NCI-H2227 treated with DMSO at 0.1 percent for 48 hours (cell line): Measurements from ENCODE around the gene MED15.
A peak's percentile ranks its signal among the peaks of the same experiment; 100 is the strongest.
"Not testable (repeated sequence)": the region's sequence is repeated elsewhere in the genome, so short reads cannot be mapped to it uniquely, and the experiment has no call there.

Experiments
- DNase-seq: peaks from one replicate; lab custom pipeline; 2025; lab: John Stamatoyannopoulos, UW

Gene MED15

DNA sequence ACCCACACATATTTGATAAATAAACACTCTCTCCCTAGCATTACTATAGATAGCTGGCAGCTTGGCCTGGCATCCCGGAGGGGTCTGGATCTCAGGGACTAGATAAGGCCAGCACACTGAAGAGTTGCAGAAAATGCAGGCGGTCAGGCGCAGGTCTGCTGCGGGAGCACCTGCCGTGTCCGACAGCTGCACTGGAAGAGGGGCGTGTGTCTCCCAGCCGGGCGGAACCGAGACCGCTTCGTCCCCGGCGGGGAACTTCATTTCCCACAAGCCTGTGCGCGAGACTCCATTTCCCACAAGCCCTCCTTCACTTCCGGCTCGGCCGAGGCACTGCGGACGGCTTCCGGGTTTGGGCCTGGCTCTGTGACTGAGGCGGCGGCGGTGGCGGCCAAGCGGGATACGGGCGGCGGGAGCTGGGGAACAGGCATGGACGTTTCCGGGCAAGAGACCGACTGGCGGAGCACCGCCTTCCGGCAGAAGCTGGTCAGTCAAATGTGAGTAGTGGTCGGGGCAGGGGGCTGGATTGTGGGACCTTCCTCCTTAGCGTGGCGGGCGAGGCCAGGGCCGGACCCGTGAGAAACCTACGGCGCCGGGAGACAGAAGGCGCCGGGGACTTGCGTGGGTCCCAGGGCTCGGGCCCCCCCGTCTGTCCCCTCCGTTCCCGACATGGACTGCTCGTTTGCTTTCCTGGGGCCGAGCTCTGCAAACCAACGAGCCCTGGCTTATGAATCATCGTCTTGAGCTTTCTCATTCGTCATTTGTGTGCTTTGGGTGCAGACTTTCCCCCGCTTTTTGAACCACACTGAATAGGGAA, at the start of gene MED15:
Gene MED15 (plus strand): TSS at position 358 of the 814 bp plus-strand sequence. CDS start 69 bp downstream, at position 427.
- peak; percentile 88 for DNase-seq

DNA sequence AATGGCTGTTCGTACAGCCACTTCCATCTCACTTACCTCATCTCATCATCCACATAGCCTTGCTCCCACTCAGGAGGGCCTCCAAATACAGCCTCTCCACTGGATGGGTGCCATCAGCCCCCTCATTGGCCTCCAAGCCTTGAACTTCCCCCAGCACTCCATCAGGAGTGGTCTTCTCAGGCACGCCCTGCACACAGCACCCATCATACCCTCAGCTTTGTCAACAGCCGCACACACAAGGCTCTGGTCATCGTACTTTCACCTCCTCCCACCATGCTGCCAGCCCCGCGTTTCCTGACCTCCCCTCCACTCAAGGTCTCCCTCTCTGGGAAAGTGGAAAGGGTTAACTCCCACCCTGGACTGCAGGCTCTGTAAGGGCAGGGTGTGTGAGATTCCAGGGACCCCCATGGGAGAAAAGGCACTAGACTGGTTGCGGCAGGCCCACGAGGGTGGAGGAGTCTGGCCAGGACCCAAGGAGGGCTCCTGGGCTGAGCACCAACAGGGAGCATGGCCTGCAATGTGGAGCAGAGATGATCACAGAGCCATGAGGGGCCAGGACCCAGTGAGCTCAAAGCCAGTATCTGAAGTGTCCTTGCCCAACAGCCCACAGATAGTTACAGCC, 48.8 kb upstream of the MED15 start:
- no peak for DNase-seq

GRCh38 chr22:20459152-20459542, 48.3 kb upstream of the MED15 start:
- DNase-seq: no peak

GRCh38 chr22:20459862-20460261, 47.5 kb upstream of the MED15 start:
- DNase-seq: no peak

DNA sequence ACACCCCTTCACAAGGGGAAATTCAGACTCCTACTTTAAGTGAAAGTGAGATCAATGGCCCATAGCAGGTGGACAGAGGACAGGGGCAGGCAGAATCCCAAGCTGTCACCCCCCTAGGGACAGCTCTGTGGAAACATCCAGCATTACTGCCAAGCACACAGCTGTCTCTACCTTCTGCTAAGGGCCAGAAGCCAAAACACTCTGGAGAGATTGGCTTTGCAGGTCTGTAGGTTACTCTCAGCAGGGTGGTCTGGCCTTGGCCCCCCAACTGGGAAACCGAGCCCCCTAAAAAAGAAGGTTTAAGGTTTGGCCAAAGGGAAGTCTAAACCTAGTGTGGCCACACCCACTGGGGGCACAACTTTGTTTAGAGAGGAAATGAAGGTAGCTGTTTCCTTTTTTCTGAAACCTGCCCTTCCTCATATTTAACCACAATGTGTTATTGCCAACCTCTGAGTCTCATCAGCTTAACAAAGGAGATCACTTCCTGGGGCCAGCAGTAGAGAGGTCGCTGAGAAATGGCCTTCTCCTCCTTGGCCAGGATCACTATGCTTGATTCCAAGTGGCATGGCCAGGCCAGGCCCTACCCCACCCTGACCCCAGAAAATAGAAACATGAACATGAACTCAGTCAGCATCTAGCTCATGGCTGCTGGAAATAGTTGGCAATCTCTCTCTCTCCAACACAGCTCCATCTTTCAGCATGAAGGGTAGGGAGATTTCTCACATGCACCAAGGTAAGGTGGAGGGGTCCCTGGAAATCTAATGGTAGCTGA, 43.9 kb upstream of the MED15 start:
- DNase-seq: no peak

GRCh38 chr22:20464096-20464614, 43.3 kb upstream of the MED15 start:
- no peak for DNase-seq

DNA sequence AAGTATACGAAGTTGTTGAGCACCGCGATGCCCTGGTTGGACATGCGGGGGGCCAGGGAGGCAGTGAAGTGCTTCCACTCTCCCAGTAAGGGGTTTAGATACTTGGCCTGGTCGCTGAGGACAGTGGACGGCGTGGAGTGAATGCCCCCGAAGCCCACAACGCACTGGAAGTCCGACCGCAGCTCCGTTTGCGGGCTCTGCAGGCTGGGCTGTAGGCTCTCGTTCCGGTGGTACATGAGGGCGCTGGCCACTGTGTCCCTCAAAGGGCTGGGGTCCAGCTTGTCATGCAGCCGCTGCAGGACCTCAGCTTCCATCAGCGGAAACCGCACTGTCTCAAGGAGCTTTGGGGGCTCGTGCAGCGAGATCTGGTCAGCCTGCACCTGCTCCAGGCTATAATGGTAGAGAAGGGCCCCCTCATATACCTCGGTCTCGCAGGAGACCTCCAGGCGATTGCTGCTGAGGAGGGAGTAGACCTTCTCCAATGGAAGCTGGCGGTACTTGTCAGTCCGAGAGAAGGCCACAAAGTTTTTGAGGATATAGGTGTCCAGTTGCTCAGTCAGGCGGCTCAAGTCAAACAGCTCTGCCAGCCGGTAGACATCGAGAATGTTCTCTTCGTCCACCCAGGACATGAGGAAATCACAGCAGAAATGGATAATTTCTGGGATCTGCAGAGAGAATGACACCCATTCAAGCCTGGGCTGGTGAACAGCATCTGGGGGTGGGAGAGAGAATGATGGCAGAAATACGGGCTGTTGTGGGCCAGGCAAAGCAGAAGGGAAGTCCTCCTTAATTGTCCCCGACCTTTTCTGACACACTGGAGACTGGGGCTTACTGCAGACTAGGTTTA, 42.3 kb upstream of the MED15 start:
- no peak for DNase-seq

GRCh38 chr22:20465759-20466077, 41.7 kb upstream of the MED15 start:
- DNase-seq: no peak

DNA sequence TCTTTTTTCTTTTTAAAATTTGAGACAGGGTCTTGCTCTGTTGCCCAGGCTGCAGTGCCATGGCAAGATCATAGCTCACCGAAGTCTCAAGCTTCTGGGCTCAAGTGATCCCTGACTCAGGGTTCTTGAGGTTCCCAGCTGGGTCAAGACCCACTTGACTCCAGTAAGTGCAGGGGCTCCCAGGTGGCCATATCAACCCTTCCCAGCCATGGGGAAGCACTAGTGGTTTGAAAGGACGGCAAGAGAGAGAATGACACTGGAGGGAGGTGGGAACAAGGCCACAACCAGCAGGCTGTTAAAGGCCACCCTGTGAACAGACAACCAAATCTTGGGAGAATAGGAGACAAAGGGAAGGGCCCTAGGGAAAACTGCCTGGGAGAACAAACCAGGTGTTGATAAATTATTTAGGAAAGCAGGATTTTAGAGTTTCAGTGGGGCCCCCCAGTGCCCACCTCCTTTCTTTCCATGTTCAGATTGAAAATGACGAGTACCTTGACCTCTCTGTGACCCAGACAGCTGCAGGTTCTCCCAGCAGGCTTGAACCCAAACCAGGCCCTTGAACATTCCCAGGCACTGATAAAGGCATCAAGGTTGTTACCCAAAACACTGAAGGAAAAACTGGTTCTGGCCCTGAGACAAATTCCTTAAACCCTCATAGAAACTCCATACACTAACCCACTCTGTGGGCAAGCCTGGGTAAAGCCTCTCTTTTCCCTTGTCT, 40.6 kb upstream of the MED15 start:
- DNase-seq: no peak

GRCh38 chr22:20469110-20469868, 38.1 kb upstream of the MED15 start:
- DNase-seq: no peak

GRCh38 chr22:20470525-20470924, 36.9 kb upstream of the MED15 start:
- DNase-seq: not testable (repeated sequence)

DNA sequence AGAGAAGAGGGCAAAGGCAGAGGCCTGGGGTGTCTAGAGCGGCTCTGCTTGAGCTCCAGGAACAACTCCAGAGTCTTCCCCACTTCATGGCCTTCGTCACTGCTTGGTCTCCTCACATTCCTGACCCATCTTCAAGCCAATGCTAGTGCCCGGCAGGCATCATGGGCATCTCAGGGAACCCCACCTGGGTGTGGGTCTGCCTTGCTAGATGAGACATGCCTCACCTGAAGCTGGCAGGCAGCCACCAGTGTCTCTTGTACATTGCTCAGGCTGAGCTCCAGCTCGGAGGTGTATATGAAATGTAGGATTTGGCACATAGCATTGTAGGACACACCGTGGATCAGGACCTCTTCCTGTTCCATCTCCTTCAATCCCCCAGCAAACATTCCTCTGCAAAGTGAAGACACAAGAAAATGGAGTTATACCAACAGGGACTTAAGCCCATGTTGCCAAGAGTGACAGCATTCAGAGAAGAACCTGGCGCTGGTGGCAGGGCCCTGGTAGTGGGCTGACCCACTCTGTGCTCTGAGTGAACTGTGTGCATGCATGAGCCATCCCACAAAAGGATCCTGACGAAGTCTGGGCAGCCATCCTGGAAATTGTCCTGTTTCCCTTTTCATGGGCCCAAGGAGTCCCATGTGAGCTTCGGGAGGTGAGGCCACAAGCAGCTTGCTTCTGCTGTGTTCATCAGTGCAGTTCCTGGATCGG, 36.1 kb upstream of the MED15 start:
- no peak for DNase-seq

DNA sequence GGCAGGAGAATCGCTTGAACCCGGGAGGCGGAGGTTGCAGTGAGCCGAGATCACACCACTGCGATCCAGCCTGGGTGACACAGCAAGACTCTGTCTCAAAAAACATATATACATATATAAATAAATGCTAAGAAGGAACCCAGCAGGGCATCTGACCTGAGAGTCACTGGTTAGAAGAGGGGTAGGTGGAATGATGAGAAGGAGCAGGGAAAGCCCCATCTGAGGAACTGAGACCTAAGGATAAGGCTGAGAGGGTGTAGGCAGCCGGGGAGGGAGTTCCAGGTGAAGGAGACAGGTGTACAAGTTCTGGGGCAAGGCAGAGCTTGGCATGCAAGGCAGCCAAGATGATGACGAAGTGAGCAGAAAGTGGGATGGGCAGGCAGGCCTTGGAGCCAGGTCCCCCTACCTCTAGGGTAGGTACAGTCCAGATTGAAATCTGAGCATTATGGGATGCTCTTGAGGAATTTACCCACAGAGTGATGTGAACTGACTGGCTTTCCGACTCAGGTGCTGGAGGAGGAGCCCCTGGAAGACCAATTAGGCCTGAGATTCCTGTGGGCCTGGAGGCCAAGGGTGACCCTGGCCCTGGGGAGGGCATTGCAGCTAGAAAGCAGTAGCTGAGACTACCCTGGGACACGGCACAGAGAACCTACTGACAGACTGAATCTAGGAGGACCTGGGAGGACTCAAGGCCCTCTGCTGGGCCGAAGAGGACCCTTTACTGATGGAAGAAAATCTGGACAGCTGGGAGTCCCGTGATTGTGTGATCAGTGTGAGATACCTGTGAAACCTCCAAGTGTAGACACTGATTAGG, 34.6 kb upstream of the MED15 start:
- DNase-seq: no peak

- DNase-seq: no peak
Observed at GRCh38 chr22:20475115-20475436, 32.3 kb upstream of the MED15 start.

DNA sequence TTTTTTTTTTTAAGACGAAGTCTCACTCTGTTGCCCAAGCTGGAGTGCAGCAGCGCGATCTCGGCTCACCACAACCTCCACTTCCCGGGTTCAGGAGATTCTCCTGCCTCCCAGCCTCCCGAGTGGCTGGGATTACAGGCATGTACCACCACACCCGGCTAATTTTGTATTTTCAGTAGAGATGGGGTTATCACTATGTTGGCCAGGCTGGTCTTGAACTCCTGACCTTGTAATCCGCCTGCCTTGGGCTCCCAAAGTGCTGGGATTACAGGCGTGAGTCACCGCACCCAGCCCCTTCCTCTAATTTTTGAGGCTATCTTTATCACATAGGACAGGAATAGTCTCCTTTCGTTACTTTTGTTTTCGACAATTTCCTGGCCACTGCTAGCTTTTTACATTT, 31.8 kb upstream of the MED15 start:
- DNase-seq: not testable (repeated sequence)

GRCh38 chr22:20478059-20478458, 29.4 kb upstream of the MED15 start:
- not testable (repeated sequence) for DNase-seq

GRCh38 chr22:20479612-20480196, 27.7 kb upstream of the MED15 start:
- no peak for DNase-seq

DNA sequence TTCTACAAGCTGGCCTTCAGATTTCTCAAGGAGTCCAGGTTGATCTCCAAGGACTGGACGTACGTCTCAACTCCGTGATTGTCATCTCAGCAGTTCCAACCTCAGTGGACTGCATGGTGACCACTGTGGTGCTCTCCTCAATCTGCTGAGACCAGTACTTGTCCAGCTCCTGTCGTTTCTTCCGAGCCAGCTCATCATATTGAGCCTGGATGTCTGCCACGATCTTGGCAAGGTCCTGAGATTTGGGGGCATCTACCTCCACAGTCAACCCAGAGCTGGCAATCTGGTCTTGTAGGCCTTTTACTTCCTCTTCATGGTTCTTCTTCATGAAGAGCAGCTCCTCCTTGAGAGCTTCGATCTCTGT, 24.3 kb upstream of the MED15 start:
- not testable (repeated sequence) for DNase-seq

DNA sequence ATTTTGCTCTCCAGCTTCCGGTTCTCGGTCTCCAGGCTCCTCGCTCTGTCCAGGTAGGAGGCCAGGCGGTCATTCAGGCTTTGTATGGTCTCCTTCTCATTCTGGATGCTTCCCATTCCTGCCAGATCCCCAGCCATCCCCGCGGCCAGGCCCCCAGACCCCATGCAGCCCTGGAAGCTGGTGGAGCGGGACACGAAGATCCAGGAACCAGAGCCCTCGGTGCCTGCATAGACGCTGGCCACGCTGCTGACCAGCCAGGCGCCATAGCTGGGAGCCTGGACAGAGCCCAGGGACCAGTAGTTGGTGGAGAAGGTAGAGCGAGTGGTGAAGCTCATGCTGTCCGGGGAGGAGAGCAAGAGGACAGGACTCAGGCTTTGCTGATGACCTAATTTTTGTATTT, 23.6 kb upstream of the MED15 start:
- no peak for DNase-seq
